ENCODE results near the gene LGI2. TPM values are rescaled to one million over a fixed set of nuclear protein-coding genes. Genes with fewer than 3 reads are reported as not detected.
"Not testable (repeated sequence)": the region's sequence is repeated elsewhere in the genome, so short reads cannot be mapped to it uniquely, and the experiment has no call there.

LGI2 gene
- total RNA-seq, 1 donor from 2014 or later: 0.08 TPM

- no peak for TF ChIP-seq CTCF (IDR thresholded peaks at IDR 0.05)
- H3K9me3 Mint-ChIP-seq (ENCODE audit: unreplicated experiment): no peaks in the 10 kb centered on the region
- no peaks in the 10 kb centered on the region for H3K36me3 Mint-ChIP-seq (ENCODE audit: unreplicated experiment)
- H3K4me3 Mint-ChIP-seq (ENCODE audit: unreplicated experiment): no peak overlapping the region
- H3K4me1 Mint-ChIP-seq (ENCODE audit: unreplicated experiment): no peaks in the 10 kb centered on the region
- DNase-seq (ENCODE audit: extremely low spot score, unreplicated experiment): no peak
- H3K27ac Mint-ChIP-seq (ENCODE audit: unreplicated experiment): no peak overlapping the region
- peaks cover 34% of the 10 kb centered on the region for H3K27me3 Mint-ChIP-seq (ENCODE audit: unreplicated experiment)
These were observed 29.0 kb upstream of the LGI2 start for GRCh38 chr4:25059791-25060190.

GRCh38 chr4:25058796-25059195 lies 28.1 kb upstream of the LGI2 start:
- no peak for TF ChIP-seq CTCF (IDR thresholded peaks at IDR 0.05)
- H3K4me3 Mint-ChIP-seq (ENCODE audit: unreplicated experiment): no peak overlapping the region
- H3K27me3 Mint-ChIP-seq (ENCODE audit: unreplicated experiment): peaks cover 39% of the 10 kb centered on the region
- DNase-seq (ENCODE audit: extremely low spot score, unreplicated experiment): no peak
- H3K9me3 Mint-ChIP-seq (ENCODE audit: unreplicated experiment): no peaks in the 10 kb centered on the region
- no peaks in the 10 kb centered on the region for H3K36me3 Mint-ChIP-seq (ENCODE audit: unreplicated experiment)
- H3K4me1 Mint-ChIP-seq (ENCODE audit: unreplicated experiment): no peaks in the 10 kb centered on the region
- no peak overlapping the region for H3K27ac Mint-ChIP-seq (ENCODE audit: unreplicated experiment)

- Mint-ChIP-seq H3K27me3 (ENCODE audit: unreplicated experiment) (peaks cover 37% of the 10 kb centered on the region), H3K36me3 (ENCODE audit: unreplicated experiment) (no peaks in the 10 kb centered on the region), H3K4me1 (ENCODE audit: unreplicated experiment) (no peaks in the 10 kb centered on the region), H3K4me3 (ENCODE audit: unreplicated experiment) (no peak overlapping the region), H3K9me3 (ENCODE audit: unreplicated experiment) (no peaks in the 10 kb centered on the region), H3K27ac (ENCODE audit: unreplicated experiment) (no peak overlapping the region)
- TF ChIP-seq CTCF (IDR thresholded peaks at IDR 0.05): no peak
- DNase-seq (ENCODE audit: extremely low spot score, unreplicated experiment): no peak
These were observed 26.6 kb upstream of the LGI2 start for GRCh38 chr4:25057299-25057698.

GRCh38 chr4:25052037-25052436 lies 21.3 kb upstream of the LGI2 start:
- H3K27ac Mint-ChIP-seq (ENCODE audit: unreplicated experiment); H3K36me3 Mint-ChIP-seq (ENCODE audit: unreplicated experiment); H3K4me1 Mint-ChIP-seq (ENCODE audit: unreplicated experiment); DNase-seq (ENCODE audit: extremely low spot score, unreplicated experiment); H3K4me3 Mint-ChIP-seq (ENCODE audit: unreplicated experiment): not testable (repeated sequence)
- Mint-ChIP-seq H3K9me3 (ENCODE audit: unreplicated experiment) (peaks cover 16% of the 10 kb centered on the region), H3K27me3 (ENCODE audit: unreplicated experiment) (peaks cover 40% of the 10 kb centered on the region)

- Mint-ChIP-seq H3K27me3 (ENCODE audit: unreplicated experiment) (peaks cover 39% of the 10 kb centered on the region), H3K4me3 (ENCODE audit: unreplicated experiment) (no peak overlapping the region), H3K36me3 (ENCODE audit: unreplicated experiment) (no peaks in the 10 kb centered on the region), H3K9me3 (ENCODE audit: unreplicated experiment) (peaks cover 16% of the 10 kb centered on the region), H3K27ac (ENCODE audit: unreplicated experiment) (no peak overlapping the region), H3K4me1 (ENCODE audit: unreplicated experiment) (no peaks in the 10 kb centered on the region)
- no peak for TF ChIP-seq CTCF (IDR thresholded peaks at IDR 0.05)
- no peak for DNase-seq (ENCODE audit: extremely low spot score, unreplicated experiment)
These were observed 20.8 kb upstream of the LGI2 start for GRCh38 chr4:25051534-25051933.

Data from osteocyte (in vitro differentiated cells).